ENCODE results near the gene NHLRC3.

The NHLRC3 gene

DNA sequence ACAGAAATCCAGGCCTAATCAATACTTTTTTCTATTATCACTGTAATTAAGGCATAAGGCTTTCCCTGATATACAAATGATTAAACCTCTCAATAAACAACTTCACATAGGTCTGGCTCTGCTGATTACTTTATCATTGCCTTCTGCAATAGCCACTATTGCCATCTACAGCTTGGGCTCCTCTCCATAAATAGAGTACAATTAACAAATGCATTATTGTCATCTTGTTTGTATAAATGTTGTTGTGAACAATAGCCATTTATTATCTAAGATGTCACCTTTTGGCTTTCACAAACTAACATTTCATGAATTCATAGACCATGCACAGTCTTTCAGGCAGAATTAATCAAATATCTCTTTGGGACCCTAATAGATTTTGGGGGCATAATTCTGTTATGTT is 53.3 kb downstream of the NHLRC3 start:
- no peak overlapping the region for H3K4me3 ChIP-seq (ENCODE audit: severe bottlenecking)
- DNase-seq (ENCODE audit: low spot score) (no peak), ATAC-seq (ENCODE audit: low read depth) (no peak)
- no peaks in the 10 kb centered on the region for H3K4me1 ChIP-seq (ENCODE audit: insufficient read depth, poor library complexity, severe bottlenecking)
- no peaks in the 10 kb centered on the region for H3K9me3 ChIP-seq (ENCODE audit: severe bottlenecking)
- no peak overlapping the region for H3K27ac ChIP-seq (ENCODE audit: poor library complexity, severe bottlenecking)
- no peaks in the 10 kb centered on the region for H3K36me3 ChIP-seq (ENCODE audit: low read depth)
- no peaks in the 10 kb centered on the region for H3K27me3 ChIP-seq (ENCODE audit: insufficient read depth, poor library complexity, severe bottlenecking)
- TF ChIP-seq, protein P1, sequence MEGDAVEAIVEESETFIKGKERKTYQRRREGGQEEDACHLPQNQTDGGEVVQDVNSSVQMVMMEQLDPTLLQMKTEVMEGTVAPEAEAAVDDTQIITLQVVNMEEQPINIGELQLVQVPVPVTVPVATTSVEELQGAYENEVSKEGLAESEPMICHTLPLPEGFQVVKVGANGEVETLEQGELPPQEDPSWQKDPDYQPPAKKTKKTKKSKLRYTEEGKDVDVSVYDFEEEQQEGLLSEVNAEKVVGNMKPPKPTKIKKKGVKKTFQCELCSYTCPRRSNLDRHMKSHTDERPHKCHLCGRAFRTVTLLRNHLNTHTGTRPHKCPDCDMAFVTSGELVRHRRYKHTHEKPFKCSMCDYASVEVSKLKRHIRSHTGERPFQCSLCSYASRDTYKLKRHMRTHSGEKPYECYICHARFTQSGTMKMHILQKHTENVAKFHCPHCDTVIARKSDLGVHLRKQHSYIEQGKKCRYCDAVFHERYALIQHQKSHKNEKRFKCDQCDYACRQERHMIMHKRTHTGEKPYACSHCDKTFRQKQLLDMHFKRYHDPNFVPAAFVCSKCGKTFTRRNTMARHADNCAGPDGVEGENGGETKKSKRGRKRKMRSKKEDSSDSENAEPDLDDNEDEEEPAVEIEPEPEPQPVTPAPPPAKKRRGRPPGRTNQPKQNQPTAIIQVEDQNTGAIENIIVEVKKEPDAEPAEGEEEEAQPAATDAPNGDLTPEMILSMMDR (IDR thresholded peaks at IDR 0.05; ENCODE audit: poor library complexity, severe bottlenecking) = no peak

GRCh38 chr13:39095500-39095899 is 57.2 kb downstream of the NHLRC3 start:
- TF ChIP-seq, protein P1 (IDR thresholded peaks at IDR 0.05; ENCODE audit: poor library complexity, severe bottlenecking) = no peak
- DNase-seq (ENCODE audit: low spot score) (no peak), ATAC-seq (ENCODE audit: low read depth) (no peak)
- Histone ChIP-seq H3K27ac (ENCODE audit: poor library complexity, severe bottlenecking) (no peak overlapping the region), H3K36me3 (ENCODE audit: low read depth) (no peaks in the 10 kb centered on the region), H3K27me3 (ENCODE audit: insufficient read depth, poor library complexity, severe bottlenecking) (no peaks in the 10 kb centered on the region), H3K4me1 (ENCODE audit: insufficient read depth, poor library complexity, severe bottlenecking) (no peaks in the 10 kb centered on the region), H3K4me3 (ENCODE audit: severe bottlenecking) (no peak overlapping the region), H3K9me3 (ENCODE audit: severe bottlenecking) (no peaks in the 10 kb centered on the region)

GRCh38 chr13:39099231-39099630 is 61.0 kb downstream of the NHLRC3 start:
- no peaks in the 10 kb centered on the region for H3K27me3 ChIP-seq (ENCODE audit: insufficient read depth, poor library complexity, severe bottlenecking)
- H3K27ac ChIP-seq (ENCODE audit: poor library complexity, severe bottlenecking) = no peak overlapping the region
- TF ChIP-seq, protein P1 (IDR thresholded peaks at IDR 0.05; ENCODE audit: poor library complexity, severe bottlenecking) = no peak
- H3K4me1 ChIP-seq (ENCODE audit: insufficient read depth, poor library complexity, severe bottlenecking) = no peaks in the 10 kb centered on the region
- ATAC-seq (ENCODE audit: low read depth) (no peak), DNase-seq (ENCODE audit: low spot score) (no peak)
- no peaks in the 10 kb centered on the region for H3K9me3 ChIP-seq (ENCODE audit: severe bottlenecking)
- no peaks in the 10 kb centered on the region for H3K36me3 ChIP-seq (ENCODE audit: low read depth)
- H3K4me3 ChIP-seq (ENCODE audit: severe bottlenecking) = no peak overlapping the region

Measured in RWPE2 (cell line).